Left ventricle myocardium superior (tissue), 1 donor: ENCODE results near the gene GNB3. TPM values are rescaled to one million over a fixed set of nuclear protein-coding genes. Genes with fewer than 3 reads are reported as not detected.
A peak's percentile ranks its signal among the peaks of the same experiment; 100 is the strongest.

Experiments used
- ATAC-seq: fragments of 200-7000 bp; cut with Tn5 transposase; one replicate; pipeline ENCODE4 v1.9.1; 2020; ENCODE audit warnings: mild to moderate bottlenecking, moderate library complexity
- DNase-seq: peaks from one replicate; pipeline ENCODE4 v3.0.0-alpha.2; 2020
- intact Hi-C: fragments of 100-400 bp; cut with micrococcal nuclease; formaldehyde crosslinking; loops from one replicate; pipeline ENCODE4 v1.11.0; 2022
- total RNA-seq: library from RNA; stranded (reverse); fragmentation: NEBNext Ultra II Directional; extraction: Animal tissue kit (Norgen Biotek cat#: 25700); gene quantifications from one replicate; pipeline ENCODE4 v1.2.1, GENCODE V29; 2021
- donor health status: DM: no; HTN: yes; CAD: no; lungs with severe emphysema.

Gene GNB3
- total RNA-seq, 1 donor from 2014 or later: 5.4 TPM

DNA sequence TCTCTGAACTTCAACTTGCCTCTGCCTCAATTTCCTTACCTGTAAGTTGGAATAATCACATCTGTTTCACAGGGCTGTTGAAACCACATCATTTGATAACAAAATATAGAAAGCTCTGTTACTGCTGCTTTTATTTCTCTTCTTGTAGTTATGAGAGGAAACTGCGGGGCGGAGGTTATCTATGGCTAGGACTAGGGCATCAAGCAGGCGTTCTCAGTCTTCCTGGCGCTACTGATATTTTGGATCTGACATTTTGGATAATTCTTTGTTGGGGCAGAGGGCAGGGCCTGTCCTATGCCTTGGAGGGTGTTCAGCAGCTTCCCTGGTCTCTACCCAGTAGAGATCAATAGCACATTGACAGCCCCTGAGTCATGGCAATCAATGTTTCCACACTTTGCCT lies 8.6 kb upstream of the GNB3 start:
- DNase-seq: no peak
- intact Hi-C loops: no loop called here

DNA sequence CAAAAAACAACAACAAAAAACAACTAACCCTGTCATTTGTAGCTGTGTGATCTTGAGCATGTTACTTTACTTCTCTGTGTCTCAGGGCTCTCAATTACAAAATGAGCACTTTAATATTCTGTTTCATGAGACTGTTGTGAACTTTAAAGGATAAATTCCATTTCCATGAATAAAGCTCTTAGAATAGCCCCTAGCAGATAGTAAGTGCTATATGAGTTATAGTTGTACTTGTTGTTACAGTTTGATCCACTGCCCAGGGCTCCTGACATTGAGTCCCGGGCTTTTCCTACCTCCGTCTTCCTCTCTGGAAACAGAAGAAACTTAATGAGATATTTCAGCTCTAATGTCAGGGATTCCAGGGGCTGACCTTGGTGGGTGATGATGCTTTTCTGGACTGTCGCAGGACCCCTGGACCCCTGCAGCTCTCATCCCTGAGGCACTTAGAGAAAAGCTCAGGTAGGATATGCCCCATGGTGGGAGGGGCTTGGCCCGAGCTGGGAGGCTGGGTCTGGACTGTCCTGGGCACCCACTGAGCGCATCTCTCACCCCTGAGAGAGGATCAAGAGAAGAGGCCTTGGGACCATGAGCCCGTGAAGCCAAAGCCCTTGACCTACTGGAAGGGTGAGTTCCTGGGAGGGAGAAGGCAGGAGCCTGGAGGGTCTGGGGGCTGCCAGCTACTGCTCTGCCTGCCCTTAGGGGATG lies 7.4 kb upstream of the GNB3 start:
- peak; percentile 51 for DNase-seq
- intact Hi-C loops: no loop called here
- ATAC-seq: peak; percentile 58

More for the DNA sequence above, 8.6 kb upstream of the GNB3 start:
- ATAC-seq: no peak

- ATAC-seq: no peak
- intact Hi-C loops: no loop called here
- no peak for DNase-seq
These were observed 6.5 kb upstream of the GNB3 start for GRCh38 chr12:6834254-6834653.

GRCh38 chr12:6834873-6835272 lies 5.9 kb upstream of the GNB3 start:
- DNase-seq (no peak), ATAC-seq (no peak)
- intact Hi-C loops: no loop called here

GRCh38 chr12:6836851-6837250 lies 3.9 kb upstream of the GNB3 start:
- DNase-seq (peak; percentile 24), ATAC-seq (no peak)
- intact Hi-C loops: no loop called here

DNA sequence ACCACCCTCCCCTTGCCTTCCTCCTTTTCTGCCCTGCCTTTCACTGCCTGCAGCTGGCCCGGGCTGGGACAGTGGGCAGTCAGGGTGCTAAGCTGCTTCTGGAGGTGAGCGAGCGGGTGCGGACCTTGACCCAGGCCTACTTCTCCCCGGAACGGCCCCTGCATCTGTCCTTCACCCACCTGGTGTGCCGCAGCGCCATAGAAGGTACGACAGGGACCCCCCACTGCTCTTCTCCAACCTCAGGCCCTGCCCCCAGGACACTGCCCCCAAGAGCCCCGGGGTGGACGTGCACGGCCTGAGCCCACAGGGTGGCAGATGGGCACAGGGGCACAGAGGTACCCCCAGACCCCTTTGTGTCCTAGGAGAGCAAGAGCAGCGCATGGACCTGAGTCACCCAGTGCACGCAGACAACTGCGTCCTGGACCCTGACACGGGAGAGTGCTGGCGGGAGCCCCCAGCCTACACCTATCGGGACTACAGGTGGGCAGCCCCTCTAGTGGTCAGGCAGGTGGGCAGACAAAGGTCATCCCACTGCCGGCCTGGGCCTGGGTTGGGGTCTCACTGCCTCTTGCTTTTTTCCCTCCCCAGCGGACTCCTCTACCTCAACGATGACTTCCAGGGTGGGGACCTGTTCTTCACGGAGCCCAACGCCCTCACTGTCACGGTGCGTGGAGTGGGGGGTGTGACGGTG lies 3.2 kb upstream of the GNB3 start:
- intact Hi-C loops: no loop called here
- ATAC-seq (no peak), DNase-seq (peak; percentile 23)

DNA sequence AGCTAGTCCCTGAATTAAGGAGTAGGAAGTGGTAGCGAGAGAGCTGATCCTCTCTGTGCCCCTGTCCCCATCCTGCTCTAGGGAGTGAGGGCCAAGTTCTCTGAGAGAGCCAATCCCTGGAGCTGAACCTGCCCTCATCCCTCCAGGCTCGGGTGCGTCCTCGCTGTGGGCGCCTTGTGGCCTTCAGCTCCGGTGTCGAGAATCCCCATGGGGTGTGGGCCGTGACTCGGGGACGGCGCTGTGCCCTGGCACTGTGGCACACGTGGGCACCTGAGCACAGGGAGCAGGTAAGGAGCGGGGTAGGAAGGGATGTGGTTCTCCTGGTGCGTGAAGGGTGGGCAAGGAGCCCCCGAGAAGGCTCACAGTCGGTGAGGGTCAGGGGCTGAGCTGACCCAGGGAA lies 1.9 kb upstream of the GNB3 start:
- intact Hi-C loops: no loop called here
- peak; percentile 24 for DNase-seq

DNA sequence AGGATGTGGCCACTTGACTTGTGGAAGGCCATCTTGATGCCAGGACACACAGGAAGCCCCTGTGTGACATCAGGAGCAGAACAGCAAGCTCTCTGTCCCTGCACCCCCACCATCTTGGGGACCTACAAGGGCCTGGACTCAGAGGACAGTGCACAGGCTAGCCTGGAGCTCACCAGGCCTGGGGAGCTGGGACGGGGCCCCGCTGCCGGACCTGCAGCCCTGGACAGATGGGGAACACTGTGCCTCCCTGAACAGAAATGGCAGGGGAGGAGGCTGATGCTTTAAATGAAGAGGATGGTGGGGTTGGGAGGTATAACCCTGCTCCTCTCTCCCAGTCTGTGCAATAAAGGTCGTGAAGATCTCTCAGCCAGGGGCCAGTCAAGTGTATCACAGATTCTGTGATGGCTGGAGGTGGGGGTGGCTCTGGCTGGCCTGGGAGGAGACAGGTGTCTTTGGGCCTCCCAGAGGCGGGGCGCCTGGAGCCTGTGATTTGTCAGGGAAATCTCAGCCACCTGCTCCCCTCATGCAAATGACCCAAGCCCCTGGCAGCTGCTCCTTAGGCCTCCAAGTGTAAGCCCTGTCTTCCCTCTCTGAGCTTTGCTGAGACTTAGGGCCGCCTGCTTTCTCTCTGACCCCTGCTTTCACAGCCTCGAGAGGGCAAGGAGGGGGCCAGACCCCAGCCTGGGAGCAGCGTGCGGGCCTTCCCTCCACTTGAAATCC lies 1.1 kb upstream of the GNB3 start:
- peak; percentile 20 for DNase-seq
- intact Hi-C loops: no loop called here
- ATAC-seq: no peak

More for the DNA sequence above, 1.9 kb upstream of the GNB3 start:
- no peak for ATAC-seq

DNA sequence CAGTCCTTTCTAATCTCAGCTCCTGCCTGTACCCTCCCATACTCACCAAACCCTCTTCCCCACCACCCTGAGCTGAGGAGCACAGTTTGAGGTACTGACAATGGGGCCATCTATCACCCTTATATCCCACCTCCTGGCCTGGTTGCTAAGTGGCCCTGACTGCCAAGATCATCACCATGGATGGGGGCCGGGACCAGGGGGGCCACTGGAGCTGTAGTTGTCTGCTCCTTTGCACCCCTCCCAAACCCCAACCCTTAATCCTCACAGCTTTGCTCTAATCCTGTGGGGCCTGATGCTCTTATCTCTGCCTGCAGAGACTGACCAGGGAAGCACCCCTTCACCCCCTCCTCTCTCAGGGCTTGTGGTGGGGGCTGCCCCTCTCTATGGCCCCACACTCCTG lies 395 bp upstream of the GNB3 start:
- ATAC-seq (peak; percentile 8), DNase-seq (no peak)
- intact Hi-C loops: no loop called here

DNA sequence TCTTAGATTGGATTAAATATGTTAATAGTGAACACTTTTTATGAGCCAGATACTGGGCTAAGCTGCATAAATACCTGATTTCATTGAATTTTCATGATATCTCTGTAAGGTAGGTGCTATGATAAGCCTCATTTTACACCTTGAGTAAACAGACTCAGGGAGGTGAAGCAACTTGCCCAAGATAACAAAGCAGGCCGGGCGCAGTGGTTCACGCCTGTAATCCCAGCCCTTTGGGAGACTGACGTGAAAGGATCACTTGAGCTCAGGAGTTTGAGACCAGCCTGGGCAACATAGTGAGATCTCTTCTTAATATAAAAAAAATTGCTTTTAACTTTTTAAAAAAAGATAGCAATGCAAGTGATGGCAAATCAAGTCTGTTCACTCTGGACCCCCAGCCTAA lies 1.4 kb downstream of the GNB3 start:
- intact Hi-C loops: no loop called here
- ATAC-seq: no peak
- no peak for DNase-seq

DNA sequence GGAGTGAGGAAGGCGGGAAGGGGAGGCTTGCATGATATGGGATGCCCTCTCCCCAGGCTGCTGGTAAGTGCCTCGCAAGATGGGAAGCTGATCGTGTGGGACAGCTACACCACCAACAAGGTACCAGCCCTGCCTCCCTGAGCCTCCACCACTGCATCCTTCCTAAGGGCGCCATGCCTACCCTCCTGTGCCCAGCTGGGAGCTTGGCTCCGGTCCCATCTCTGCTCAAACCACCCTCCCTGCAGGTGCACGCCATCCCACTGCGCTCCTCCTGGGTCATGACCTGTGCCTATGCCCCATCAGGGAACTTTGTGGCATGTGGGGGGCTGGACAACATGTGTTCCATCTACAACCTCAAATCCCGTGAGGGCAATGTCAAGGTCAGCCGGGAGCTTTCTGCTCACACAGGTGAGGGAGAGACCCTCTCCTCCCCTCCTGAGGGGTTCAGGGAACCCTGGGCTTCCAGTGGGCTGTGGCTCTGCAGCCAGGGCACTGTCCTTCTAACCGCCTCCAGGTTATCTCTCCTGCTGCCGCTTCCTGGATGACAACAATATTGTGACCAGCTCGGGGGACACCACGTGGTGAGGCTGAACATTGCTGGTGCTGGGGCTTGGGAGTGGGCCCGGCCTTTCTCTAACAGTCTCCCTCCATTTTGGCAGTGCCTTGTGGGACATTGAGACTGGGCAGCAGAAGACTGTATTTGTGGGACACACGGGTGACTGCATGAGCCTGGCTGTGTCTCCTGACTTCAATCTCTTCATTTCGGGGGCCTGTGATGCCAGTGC lies 2.6 kb downstream of the GNB3 start:
- no peak for DNase-seq
- intact Hi-C loops: no loop called here

DNA sequence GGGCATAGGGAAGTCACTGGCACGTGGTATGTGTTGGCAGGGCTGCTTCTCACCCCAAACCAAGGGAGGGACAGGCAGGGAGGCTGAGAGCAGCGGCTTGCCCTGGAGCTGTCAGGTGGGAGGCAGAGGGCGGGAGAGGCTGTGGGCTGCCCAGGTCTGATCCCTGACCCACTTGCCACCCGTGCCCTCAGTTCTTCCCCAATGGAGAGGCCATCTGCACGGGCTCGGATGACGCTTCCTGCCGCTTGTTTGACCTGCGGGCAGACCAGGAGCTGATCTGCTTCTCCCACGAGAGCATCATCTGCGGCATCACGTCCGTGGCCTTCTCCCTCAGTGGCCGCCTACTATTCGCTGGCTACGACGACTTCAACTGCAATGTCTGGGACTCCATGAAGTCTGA lies 4.7 kb downstream of the GNB3 start:
- ATAC-seq (no peak), DNase-seq (no peak)
- intact Hi-C loops: no loop called here

More for the DNA sequence above, 2.6 kb downstream of the GNB3 start:
- no peak for ATAC-seq

GRCh38 chr12:6846316-6846869 lies 5.7 kb downstream of the GNB3 start:
- no peak for DNase-seq
- ATAC-seq: no peak
- intact Hi-C loops: no loop called here

GRCh38 chr12:6847676-6848075 lies 7.0 kb downstream of the GNB3 start:
- DNase-seq (no peak), ATAC-seq (no peak)
- intact Hi-C loops: no loop called here

DNA sequence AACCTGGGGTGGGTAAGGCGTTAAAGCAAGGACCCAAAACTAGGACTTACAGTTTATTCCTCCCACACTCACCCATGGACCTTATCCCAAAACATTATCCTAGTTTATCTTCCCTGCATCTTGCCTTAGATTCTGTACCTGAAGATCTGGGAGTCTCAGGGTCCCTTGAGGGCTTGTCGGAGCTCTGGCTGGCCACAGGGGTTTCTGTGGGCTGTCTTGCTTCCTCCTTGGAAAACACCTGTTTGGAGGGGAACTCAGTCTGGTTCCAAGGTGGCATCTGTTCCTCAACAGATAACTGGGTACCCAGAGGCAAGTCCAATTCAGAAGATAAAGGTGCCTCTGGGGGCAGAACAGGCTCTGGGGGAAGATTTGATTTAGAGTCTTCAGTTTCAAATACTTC lies 8.7 kb downstream of the GNB3 start:
- intact Hi-C loops: no loop called here
- ATAC-seq (no peak), DNase-seq (no peak)

- DNase-seq (no peak), ATAC-seq (no peak)
- intact Hi-C loops: no loop called here
These were observed 9.3 kb downstream of the GNB3 start for GRCh38 chr12:6849976-6850560.

GRCh38 chr12:6850796-6851152 lies 10.0 kb downstream of the GNB3 start:
- intact Hi-C loops: no loop called here
- DNase-seq (no peak), ATAC-seq (no peak)

GRCh38 chr12:6851153-6851920 lies 10.6 kb downstream of the GNB3 start, which contains the start of gene CDCA3:
Gene CDCA3, minus strand, starts transcription at chr12:6851286. Its CDS starts 334 bp downstream, at chr12:6850952.
- ATAC-seq (peak; percentile 79), DNase-seq (peak; percentile 94)
- intact Hi-C loops: no loop called here
